ENCODE data around the gene SLC35E3. TPM values are rescaled to one million over a fixed set of nuclear protein-coding genes. Genes with fewer than 3 reads are reported as not detected.
A peak's percentile ranks its signal among the peaks of the same experiment; 100 is the strongest.
"Not testable (repeated sequence)": the region's sequence is repeated elsewhere in the genome, so short reads cannot be mapped to it uniquely, and the experiment has no call there.

Gene SLC35E3
- total and polyA plus RNA-seq, 3 experiments from 2014 or later = 4.0 to 13.4 (median 5.1) TPM

GRCh38 chr12:68812553-68813241, 66.7 kb downstream of the SLC35E3 start:
- Mint-ChIP-seq H3K9me3 (no peaks in the 10 kb centered on the region), H3K4me1 (peaks cover 46 to 70% (median 69%) of the 10 kb centered on the region in 3 donors), H3K27ac (peak overlapping the region in 7 of 8 donors; percentile 1 to 84 (median 26)), H3K4me3 (peak overlapping the region in 3 of 7 donors; percentile 6 to 50 (median 31)), H3K36me3 (peaks cover 0 to 74% (median 12%) of the 10 kb centered on the region in 3 donors), H3K27me3 (peaks cover 0 to 4% of the 10 kb centered on the region in 2 donors)
- peaks cover 36% of the 10 kb centered on the region for H3K36me3 ChIP-seq (ENCODE audit: insufficient read depth, low read length)
- no peak for DNase-seq
- no peaks in the 10 kb centered on the region for H3K9me3 ChIP-seq (ENCODE audit: low read length)
- POLR2A ChIA-PET = interaction anchor here (0.7 kb wide), 1 partner anchor 203 kb away, joined by 3 read pairs; no protein-coding TSS in a partner anchor
- H3K27me3 ChIP-seq (ENCODE audit: insufficient read depth, low read length, poor library complexity, severe bottlenecking) = no peaks in the 10 kb centered on the region
- peak overlapping the region; percentile 4 for H3K27ac ChIP-seq (ENCODE audit: low read depth, low read length)
- peaks cover 35% of the 10 kb centered on the region for H3K4me1 ChIP-seq (ENCODE audit: insufficient read depth, low read length)
- no peak overlapping the region for H3K4me3 ChIP-seq (ENCODE audit: low read length)
- CTCF ChIA-PET = interaction anchor here (1.0 to 2.9 kb wide), 3 partner anchors 9 to 17 kb away, joined by 3 to 9 read pairs (median 3); no protein-coding TSS in a partner anchor

DNA sequence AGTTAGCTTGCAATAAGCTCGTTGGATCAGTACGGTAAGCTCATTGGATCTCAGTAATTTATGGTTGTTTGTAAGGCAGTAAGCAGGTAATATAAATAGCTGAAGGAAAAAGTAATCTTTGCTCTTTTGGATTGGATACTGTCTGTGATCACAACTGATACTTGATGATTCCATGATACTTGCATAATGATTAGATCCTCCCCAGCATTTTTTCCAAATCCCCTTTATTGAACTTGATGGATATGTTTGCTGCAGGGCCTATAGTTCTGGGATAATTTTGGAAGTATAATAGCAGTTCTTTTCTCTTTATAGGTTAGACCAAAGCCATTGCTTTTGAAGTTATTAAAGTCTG, 67.2 kb downstream of the SLC35E3 start:
- H3K4me1 ChIP-seq (ENCODE audit: insufficient read depth, low read length) = peaks cover 35% of the 10 kb centered on the region
- H3K27me3 ChIP-seq (ENCODE audit: insufficient read depth, low read length, poor library complexity, severe bottlenecking) = no peaks in the 10 kb centered on the region
- H3K9me3 Mint-ChIP-seq = no peaks in the 10 kb centered on the region
- no peak for DNase-seq
- no peak overlapping the region for H3K27ac ChIP-seq (ENCODE audit: low read depth, low read length)
- H3K27me3 Mint-ChIP-seq = peaks cover 0 to 4% of the 10 kb centered on the region in 2 donors
- H3K36me3 Mint-ChIP-seq = peaks cover 0 to 70% (median 12%) of the 10 kb centered on the region in 3 donors
- H3K27ac Mint-ChIP-seq = peak overlapping the region in 6 of 8 donors; percentile 1 to 84 (median 22)
- ChIA-PET CTCF (interaction anchor here (1.0 to 2.9 kb wide), 3 partner anchors 9 to 17 kb away, joined by 3 to 9 read pairs (median 3); no protein-coding TSS in a partner anchor), POLR2A (interaction anchor here (0.7 kb wide), 1 partner anchor 203 kb away, joined by 3 read pairs; no protein-coding TSS in a partner anchor)
- no peak overlapping the region for H3K4me3 ChIP-seq (ENCODE audit: low read length)
- H3K36me3 ChIP-seq (ENCODE audit: insufficient read depth, low read length) = peaks cover 36% of the 10 kb centered on the region
- H3K4me3 Mint-ChIP-seq = peak overlapping the region in 2 of 7 donors; percentile 6 to 19
- H3K4me1 Mint-ChIP-seq = peaks cover 46 to 70% (median 69%) of the 10 kb centered on the region in 3 donors
- no peaks in the 10 kb centered on the region for H3K9me3 ChIP-seq (ENCODE audit: low read length)

GRCh38 chr12:68814490-68815231, 68.7 kb downstream of the SLC35E3 start:
- no peaks in the 10 kb centered on the region for H3K27me3 ChIP-seq (ENCODE audit: insufficient read depth, low read length, poor library complexity, severe bottlenecking)
- no peak overlapping the region for H3K4me3 ChIP-seq (ENCODE audit: low read length)
- ChIA-PET POLR2A (interaction anchor here (0.6 kb wide), 1 partner anchor 139 kb away, joined by 3 read pairs; no protein-coding TSS in a partner anchor), CTCF (interaction anchor here (2.9 kb wide), 1 partner anchor 15 kb away, joined by 9 read pairs; no protein-coding TSS in a partner anchor)
- H3K9me3 ChIP-seq (ENCODE audit: low read length) = no peaks in the 10 kb centered on the region
- Mint-ChIP-seq H3K4me3 (peak overlapping the region in 2 of 7 donors; percentile 3 to 39), H3K27ac (peak overlapping the region in 6 of 8 donors; percentile 1 to 66 (median 10)), H3K4me1 (peaks cover 44 to 70% (median 69%) of the 10 kb centered on the region in 3 donors), H3K27me3 (no peaks in the 10 kb centered on the region), H3K9me3 (no peaks in the 10 kb centered on the region), H3K36me3 (peaks cover 0 to 66% (median 15%) of the 10 kb centered on the region in 3 donors)
- no peak for DNase-seq
- H3K4me1 ChIP-seq (ENCODE audit: insufficient read depth, low read length) = peaks cover 30% of the 10 kb centered on the region
- no peak overlapping the region for H3K27ac ChIP-seq (ENCODE audit: low read depth, low read length)
- H3K36me3 ChIP-seq (ENCODE audit: insufficient read depth, low read length) = peaks cover 43% of the 10 kb centered on the region

DNA sequence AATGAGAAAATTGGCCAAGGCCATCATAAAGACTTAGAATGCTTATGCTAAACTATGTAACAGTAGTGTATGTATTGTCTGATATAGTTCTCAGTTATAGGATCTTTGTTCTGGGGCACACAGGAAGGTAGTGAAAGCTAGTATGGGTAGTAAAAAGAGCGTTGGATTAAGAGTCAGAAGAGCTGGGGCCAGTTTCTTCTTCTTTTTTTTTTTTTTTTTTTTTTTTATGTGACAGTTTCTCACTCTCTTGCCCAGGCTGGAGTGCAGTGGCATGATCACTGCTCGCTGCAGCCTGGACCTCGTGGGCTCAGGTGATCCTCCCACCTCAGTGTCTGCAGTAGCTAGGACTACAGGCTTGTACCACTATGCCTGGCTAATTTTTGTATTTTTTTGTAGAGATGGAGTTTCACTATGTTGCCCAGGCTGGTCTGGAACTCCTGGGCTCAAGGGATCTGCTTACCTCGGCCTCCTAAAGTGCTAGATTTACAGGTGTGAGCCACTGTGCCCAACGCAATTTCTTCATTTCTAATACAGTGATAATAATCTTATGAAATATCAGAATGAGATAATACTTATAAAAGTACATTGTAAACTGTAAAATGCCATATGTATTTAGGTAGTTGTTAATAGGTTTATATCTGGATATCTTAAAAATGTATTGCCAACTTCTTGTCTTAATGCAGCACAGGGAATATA, 69.4 kb downstream of the SLC35E3 start:
- Histone ChIP-seq H3K4me1 (ENCODE audit: insufficient read depth, low read length) (peaks cover 30% of the 10 kb centered on the region), H3K27me3 (ENCODE audit: insufficient read depth, low read length, poor library complexity, severe bottlenecking) (no peaks in the 10 kb centered on the region), H3K27ac (ENCODE audit: low read depth, low read length) (no peak overlapping the region), H3K36me3 (ENCODE audit: insufficient read depth, low read length) (peaks cover 43% of the 10 kb centered on the region), H3K9me3 (ENCODE audit: low read length) (no peaks in the 10 kb centered on the region), H3K4me3 (ENCODE audit: low read length) (no peak overlapping the region)
- Mint-ChIP-seq H3K4me3 (peak overlapping the region in 4 of 7 donors; percentile 1 to 3 (median 1)), H3K27ac (peak overlapping the region; percentile 1 to 74 (median 32)), H3K4me1 (peaks cover 42 to 75% (median 72%) of the 10 kb centered on the region in 3 donors), H3K27me3 (no peaks in the 10 kb centered on the region), H3K36me3 (peaks cover 3 to 69% (median 15%) of the 10 kb centered on the region in 3 donors), H3K9me3 (no peaks in the 10 kb centered on the region)
- no peak for DNase-seq
- CTCF ChIA-PET = interaction anchor here (1.2 to 2.9 kb wide), 3 partner anchors 10 to 15 kb away, joined by 3 to 9 read pairs (median 5); no protein-coding TSS in a partner anchor
- POLR2A ChIA-PET = interaction anchor here (0.6 to 1.1 kb wide), 3 partner anchors 8 to 459 kb away, joined by 3 to 6 read pairs (median 6); partner anchors contain the start of gene MDM2

DNA sequence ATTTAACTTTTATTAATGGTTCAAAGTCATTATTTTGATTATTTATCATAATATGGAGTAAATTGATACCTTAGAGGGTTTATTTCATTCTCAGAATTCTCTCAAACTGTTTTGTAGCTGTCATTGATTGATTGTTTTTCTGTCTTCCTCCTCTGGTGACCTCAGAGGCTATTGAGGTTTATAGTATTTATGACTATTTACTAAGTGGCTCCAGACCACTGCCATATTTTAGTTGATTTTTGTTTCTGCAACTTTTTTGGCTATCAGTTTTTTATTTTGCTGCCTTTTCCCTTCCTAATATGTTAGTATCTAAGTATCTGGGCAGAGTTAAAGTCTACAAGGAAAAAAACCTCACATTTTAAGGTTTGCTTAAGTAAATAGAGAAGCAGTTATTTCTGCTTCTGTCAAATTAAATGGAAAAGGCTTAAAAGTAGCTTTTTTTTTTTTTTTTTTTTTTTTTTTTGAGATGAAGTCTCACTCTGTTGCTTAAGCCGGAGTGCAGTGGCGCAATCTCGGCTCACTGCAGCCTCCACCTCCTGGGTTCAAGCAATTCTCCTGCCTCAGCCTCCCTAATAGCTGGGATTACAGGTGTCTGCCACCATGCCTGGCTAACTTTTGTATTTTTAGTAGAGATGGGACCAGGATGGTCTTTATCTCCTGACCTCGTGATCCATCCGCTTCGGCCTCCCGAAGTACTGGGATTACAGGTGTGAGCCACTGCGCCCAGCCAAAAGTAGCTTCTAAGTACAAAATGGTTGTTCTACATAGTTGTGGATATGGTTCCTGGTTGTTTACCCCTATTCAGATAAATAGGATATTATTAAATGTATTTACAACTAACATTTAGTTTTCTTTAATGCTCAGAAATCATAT, 70.2 kb downstream of the SLC35E3 start:
- no peak for DNase-seq
- peaks cover 41 to 73% (median 72%) of the 10 kb centered on the region in 3 donors for H3K4me1 Mint-ChIP-seq
- no peak overlapping the region for H3K27ac ChIP-seq (ENCODE audit: low read depth, low read length)
- ChIA-PET POLR2A (interaction anchor here (0.7 to 1.1 kb wide), 2 partner anchors 8 to 460 kb away, joined by 6 read pairs; partner anchors contain the start of gene MDM2), CTCF (interaction anchor here (0.6 to 2.8 kb wide), 4 partner anchors 8 to 20 kb away, joined by 3 to 15 read pairs (median 4); partner anchors contain the start of gene MDM2)
- peaks cover 26% of the 10 kb centered on the region for H3K4me1 ChIP-seq (ENCODE audit: insufficient read depth, low read length)
- peak overlapping the region in 7 of 8 donors; percentile 33 to 85 (median 64) for H3K27ac Mint-ChIP-seq
- H3K4me3 Mint-ChIP-seq = no peak overlapping the region
- H3K27me3 Mint-ChIP-seq = no peaks in the 10 kb centered on the region
- H3K27me3 ChIP-seq (ENCODE audit: insufficient read depth, low read length, poor library complexity, severe bottlenecking) = no peaks in the 10 kb centered on the region
- H3K9me3 Mint-ChIP-seq = no peaks in the 10 kb centered on the region
- H3K36me3 ChIP-seq (ENCODE audit: insufficient read depth, low read length) = peaks cover 43% of the 10 kb centered on the region
- no peaks in the 10 kb centered on the region for H3K9me3 ChIP-seq (ENCODE audit: low read length)
- H3K36me3 Mint-ChIP-seq = peaks cover 3 to 71% (median 12%) of the 10 kb centered on the region in 3 donors
- no peak overlapping the region for H3K4me3 ChIP-seq (ENCODE audit: low read length)

GRCh38 chr12:68819481-68819880, 73.5 kb downstream of the SLC35E3 start:
- H3K27ac Mint-ChIP-seq = peak overlapping the region in 1 of 8 donors; percentile 60
- peaks cover 3 to 72% (median 8%) of the 10 kb centered on the region in 3 donors for H3K36me3 Mint-ChIP-seq
- H3K4me3 Mint-ChIP-seq; H3K27me3 Mint-ChIP-seq; DNase-seq; POLR2A ChIA-PET; H3K9me3 ChIP-seq (ENCODE audit: low read length); H3K27me3 ChIP-seq (ENCODE audit: insufficient read depth, low read length, poor library complexity, severe bottlenecking); H3K9me3 Mint-ChIP-seq; H3K4me3 ChIP-seq (ENCODE audit: low read length); H3K4me1 ChIP-seq (ENCODE audit: insufficient read depth, low read length); H3K27ac ChIP-seq (ENCODE audit: low read depth, low read length): not testable (repeated sequence)
- peaks cover 24 to 62% (median 60%) of the 10 kb centered on the region in 3 donors for H3K4me1 Mint-ChIP-seq
- H3K36me3 ChIP-seq (ENCODE audit: insufficient read depth, low read length) = peaks cover 47% of the 10 kb centered on the region
- CTCF ChIA-PET = interaction anchor here (6.0 kb wide), 1 partner anchor 11 kb away, joined by 30 read pairs; no protein-coding TSS in a partner anchor
